KOPT-K1 (cell line): ENCODE results near the gene RHBDF2.

Experiments used
- H3K27ac ChIP-seq: fragments of 200-600 bp; sonication (generic); 2 replicates; pipeline ENCODE4 v1.5.1; 2016; ENCODE audit warnings: antibody characterized with exemption, mild to moderate bottlenecking, low read depth, low read length; ENCODE audit not compliant: poor library complexity, severe bottlenecking
- H3K36me3 ChIP-seq: fragments of 200-600 bp; sonication (generic); 2 replicates; pipeline ENCODE4 v1.5.1; 2017; ENCODE audit warnings: antibody characterized with exemption, mild to moderate bottlenecking, low read length, moderate library complexity; ENCODE audit not compliant: insufficient read depth
- H3K9me3 ChIP-seq: fragments of 200-600 bp; sonication (generic); 2 replicates; pipeline ENCODE4 v1.5.1; 2017; ENCODE audit warnings: antibody characterized with exemption, low read length, mild to moderate bottlenecking; ENCODE audit not compliant: insufficient read depth, poor library complexity, severe bottlenecking

RHBDF2 gene

DNA sequence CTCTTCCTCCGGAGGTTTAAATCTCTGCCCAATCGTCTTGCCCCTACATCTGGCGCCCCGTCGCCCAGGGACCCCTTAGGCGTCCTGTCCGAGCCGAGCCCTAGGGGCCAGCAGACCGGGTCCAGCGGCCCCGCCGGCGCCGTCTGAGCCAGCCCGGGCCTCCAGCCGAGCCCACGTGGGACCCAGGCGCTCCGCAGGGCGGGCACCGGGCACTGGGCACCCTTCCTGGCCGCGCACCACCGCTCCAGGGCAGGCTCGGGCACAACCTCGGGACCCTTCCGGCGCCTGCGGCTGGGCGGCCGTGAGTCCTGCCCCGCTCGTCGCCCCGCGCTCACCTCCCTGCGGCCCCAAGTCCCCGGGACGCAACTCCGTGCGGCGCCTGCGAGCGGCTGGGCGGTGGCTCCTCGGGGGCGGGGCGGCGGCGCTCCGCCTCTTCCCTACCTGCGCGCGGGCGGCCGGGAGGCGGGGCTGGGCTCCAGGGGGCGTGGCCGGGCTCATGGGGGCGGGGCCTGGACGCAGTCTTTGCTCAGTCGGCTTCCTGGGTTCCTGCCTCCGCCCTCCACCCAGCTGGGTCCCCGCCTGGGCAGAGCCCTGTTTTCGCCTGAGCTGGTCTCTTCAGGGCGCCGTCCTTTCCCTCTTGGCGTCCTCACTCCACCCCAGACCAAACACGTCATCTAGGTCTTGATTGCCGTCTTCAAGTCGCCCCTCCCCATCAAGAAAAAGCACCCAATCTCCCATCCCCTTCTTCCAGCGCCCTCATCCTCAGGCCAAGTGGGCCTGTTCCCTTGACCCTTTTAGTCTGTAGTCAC is at the start of gene RHBDF2:
RHBDF2 (minus strand) TSS at position 406 of the 809 bp plus-strand sequence. CDS start 19,899 bp downstream, outside the sequence.
- H3K9me3 ChIP-seq, result no peaks in the 10 kb centered on the region
- no peaks in the 10 kb centered on the region for H3K36me3 ChIP-seq
- H3K27ac ChIP-seq, result peak within 1 kb of the TSS; percentile 21

DNA sequence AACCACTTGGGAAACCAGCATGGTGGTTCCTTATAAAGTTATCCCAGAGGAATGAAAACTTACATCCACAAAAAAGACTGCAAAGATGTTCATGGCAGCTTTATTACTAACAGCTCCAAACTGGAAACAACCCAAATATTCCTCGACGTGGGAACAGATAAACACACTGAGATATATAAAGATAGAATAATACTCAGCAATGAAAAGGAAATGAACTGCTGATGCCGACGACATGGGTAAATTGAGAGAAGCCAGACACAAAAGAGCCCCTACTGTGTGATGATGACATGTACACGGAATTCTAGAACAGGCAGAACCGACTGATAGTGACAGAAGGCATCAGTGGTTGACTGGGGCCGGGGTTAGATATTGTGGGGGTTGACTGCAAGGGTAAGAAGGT is 48.3 kb upstream of the RHBDF2 start:
- Histone ChIP-seq H3K27ac (no peak overlapping the region), H3K36me3 (no peaks in the 10 kb centered on the region), H3K9me3 (no peaks in the 10 kb centered on the region)

GRCh38 chr17:76549215-76549518 is 47.9 kb upstream of the RHBDF2 start:
- Histone ChIP-seq H3K9me3 (no peaks in the 10 kb centered on the region), H3K27ac (no peak overlapping the region), H3K36me3 (no peaks in the 10 kb centered on the region)

GRCh38 chr17:76548378-76549214 is 47.4 kb upstream of the RHBDF2 start:
- Histone ChIP-seq H3K27ac (no peak overlapping the region), H3K9me3 (no peaks in the 10 kb centered on the region), H3K36me3 (no peaks in the 10 kb centered on the region)

- Histone ChIP-seq H3K9me3 (no peaks in the 10 kb centered on the region), H3K36me3 (no peaks in the 10 kb centered on the region), H3K27ac (peak overlapping the region; percentile 26)
Measured at GRCh38 chr17:76547642-76548202, 46.5 kb upstream of the RHBDF2 start.

DNA sequence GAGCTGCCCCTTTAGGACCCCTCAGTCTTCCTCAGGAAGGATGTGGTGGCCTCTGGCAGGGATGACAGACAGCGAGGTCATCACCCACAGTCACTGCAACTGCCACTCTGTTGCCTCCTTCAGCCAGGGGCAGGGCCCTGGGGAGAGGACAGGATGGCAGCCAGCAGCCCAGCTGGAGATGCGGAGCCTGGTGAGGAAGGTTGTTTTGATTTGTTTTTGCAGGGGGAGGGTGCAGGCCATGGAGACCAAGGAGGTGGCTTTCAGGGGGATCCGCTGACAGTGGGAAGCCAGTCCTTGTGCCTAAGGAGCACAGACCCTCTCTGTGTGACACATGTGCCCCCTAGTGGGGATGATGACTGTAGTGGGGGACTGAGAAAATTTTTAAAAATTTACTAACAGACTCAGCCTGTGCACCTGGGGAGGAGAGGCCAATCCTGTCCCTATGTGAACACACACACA is 46.0 kb upstream of the RHBDF2 start:
- H3K36me3 ChIP-seq, result no peaks in the 10 kb centered on the region
- H3K9me3 ChIP-seq, result no peaks in the 10 kb centered on the region
- peak overlapping the region; percentile 26 for H3K27ac ChIP-seq

DNA sequence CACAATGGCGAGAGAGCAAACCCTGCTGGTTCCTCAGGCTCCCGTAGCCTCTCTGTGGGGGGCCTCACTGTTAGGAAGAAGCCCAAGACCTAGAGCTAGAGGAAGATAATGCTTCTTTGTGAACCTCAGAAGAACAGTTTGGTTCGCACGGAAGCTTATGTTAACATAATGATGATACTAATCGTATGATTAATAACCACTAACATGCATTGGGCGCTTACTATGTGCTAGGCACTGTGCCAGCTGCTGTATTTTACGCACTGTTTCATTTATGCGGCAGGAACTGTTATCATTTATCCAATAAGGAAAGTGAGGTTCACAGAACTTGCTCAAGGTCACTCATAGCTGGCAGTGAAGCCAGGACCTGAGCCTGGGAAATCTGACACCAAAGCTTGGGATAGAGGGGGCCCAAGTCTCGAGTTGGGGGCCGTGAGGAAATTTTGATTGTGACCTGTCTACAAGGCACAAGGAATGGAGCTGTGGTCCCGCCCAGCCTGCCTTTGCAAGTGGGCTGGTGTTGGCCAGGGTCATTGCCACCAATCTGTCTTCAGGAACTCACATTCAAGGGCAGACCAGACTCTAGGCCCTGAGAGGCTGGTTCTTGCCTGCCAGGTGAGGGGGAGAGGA is 45.4 kb upstream of the RHBDF2 start:
- Histone ChIP-seq H3K27ac (peak overlapping the region; percentile 26), H3K36me3 (no peaks in the 10 kb centered on the region), H3K9me3 (no peaks in the 10 kb centered on the region)

DNA sequence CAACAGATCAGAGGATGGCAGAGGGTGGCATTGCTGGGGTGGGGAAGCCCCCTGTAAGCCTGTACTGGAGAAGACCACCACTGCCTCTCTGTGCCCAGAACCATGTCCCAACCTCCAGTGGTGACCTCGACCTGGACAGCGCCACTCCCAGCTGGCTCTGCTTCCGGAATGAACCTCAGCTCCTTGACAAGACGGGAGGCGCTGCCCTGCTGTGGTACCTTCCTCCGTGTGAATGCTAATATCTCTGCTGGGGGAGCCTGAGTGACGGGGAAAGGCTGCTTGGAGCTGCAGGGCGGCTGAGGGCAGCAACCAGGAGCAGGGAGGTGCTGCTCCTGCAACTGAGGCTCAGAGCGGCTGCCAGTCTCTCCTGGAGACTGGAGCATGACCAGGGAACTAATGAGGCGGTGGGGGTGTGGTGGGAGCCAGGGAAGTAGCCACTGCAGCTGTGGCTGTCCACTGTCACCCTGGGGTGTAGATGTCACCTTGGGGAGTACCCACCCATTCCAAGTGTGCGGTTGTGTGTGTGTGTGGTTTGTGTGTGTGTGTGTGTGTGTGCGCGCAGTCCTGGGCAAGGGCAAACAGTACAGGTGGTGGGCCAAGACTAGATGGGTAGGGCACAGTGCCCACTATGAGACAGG is 44.8 kb upstream of the RHBDF2 start:
- Histone ChIP-seq H3K9me3 (no peaks in the 10 kb centered on the region), H3K27ac (no peak overlapping the region), H3K36me3 (no peaks in the 10 kb centered on the region)

GRCh38 chr17:76544546-76545365 is 43.5 kb upstream of the RHBDF2 start:
- Histone ChIP-seq H3K27ac (no peak overlapping the region), H3K36me3 (no peaks in the 10 kb centered on the region), H3K9me3 (no peaks in the 10 kb centered on the region)

GRCh38 chr17:76543826-76544545 is 42.8 kb upstream of the RHBDF2 start:
- Histone ChIP-seq H3K27ac (no peak overlapping the region), H3K36me3 (no peaks in the 10 kb centered on the region), H3K9me3 (no peaks in the 10 kb centered on the region)

DNA sequence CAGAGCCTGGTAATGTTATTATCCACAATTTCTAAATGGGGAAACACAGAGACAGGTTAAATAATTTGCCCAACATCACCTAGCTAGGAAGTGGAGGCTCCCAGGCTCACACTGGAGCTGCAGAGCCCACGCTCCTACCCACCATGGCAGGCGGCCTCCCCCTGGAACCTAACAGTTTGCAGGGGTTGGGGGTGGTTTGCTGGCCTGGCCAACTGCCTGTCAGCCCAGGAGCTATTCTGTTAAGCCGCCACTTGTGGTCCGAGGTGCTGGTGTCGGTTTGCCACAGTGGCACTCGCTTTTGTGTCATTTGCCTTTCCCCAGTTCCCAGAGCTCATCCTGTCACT is 42.2 kb upstream of the RHBDF2 start:
- Histone ChIP-seq H3K27ac (no peak overlapping the region), H3K36me3 (no peaks in the 10 kb centered on the region), H3K9me3 (no peaks in the 10 kb centered on the region)

GRCh38 chr17:76542984-76543383 is 41.8 kb upstream of the RHBDF2 start:
- Histone ChIP-seq H3K36me3 (no peaks in the 10 kb centered on the region), H3K27ac (no peak overlapping the region), H3K9me3 (no peaks in the 10 kb centered on the region)

- Histone ChIP-seq H3K27ac (no peak overlapping the region), H3K36me3 (no peaks in the 10 kb centered on the region), H3K9me3 (no peaks in the 10 kb centered on the region)
Measured at GRCh38 chr17:76542566-76542971, 41.3 kb upstream of the RHBDF2 start.
